ENCODE results near the gene MAGED4B.
"Not testable (repeated sequence)": the region's sequence is repeated elsewhere in the genome, so short reads cannot be mapped to it uniquely, and the experiment has no call there.

The MAGED4B gene, protein sequence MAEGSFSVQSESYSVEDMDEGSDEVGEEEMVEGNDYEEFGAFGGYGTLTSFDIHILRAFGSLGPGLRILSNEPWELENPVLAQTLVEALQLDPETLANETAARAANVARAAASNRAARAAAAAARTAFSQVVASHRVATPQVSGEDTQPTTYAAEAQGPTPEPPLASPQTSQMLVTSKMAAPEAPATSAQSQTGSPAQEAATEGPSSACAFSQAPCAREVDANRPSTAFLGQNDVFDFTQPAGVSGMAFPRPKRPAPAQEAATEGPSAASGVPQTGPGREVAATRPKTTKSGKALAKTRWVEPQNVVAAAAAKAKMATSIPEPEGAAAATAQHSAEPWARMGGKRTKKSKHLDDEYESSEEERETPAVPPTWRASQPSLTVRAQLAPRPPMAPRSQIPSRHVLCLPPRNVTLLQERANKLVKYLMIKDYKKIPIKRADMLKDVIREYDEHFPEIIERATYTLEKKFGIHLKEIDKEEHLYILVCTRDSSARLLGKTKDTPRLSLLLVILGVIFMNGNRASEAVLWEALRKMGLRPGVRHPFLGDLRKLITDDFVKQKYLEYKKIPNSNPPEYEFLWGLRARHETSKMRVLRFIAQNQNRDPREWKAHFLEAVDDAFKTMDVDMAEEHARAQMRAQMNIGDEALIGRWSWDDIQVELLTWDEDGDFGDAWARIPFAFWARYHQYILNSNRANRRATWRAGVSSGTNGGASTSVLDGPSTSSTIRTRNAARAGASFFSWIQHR

DNA sequence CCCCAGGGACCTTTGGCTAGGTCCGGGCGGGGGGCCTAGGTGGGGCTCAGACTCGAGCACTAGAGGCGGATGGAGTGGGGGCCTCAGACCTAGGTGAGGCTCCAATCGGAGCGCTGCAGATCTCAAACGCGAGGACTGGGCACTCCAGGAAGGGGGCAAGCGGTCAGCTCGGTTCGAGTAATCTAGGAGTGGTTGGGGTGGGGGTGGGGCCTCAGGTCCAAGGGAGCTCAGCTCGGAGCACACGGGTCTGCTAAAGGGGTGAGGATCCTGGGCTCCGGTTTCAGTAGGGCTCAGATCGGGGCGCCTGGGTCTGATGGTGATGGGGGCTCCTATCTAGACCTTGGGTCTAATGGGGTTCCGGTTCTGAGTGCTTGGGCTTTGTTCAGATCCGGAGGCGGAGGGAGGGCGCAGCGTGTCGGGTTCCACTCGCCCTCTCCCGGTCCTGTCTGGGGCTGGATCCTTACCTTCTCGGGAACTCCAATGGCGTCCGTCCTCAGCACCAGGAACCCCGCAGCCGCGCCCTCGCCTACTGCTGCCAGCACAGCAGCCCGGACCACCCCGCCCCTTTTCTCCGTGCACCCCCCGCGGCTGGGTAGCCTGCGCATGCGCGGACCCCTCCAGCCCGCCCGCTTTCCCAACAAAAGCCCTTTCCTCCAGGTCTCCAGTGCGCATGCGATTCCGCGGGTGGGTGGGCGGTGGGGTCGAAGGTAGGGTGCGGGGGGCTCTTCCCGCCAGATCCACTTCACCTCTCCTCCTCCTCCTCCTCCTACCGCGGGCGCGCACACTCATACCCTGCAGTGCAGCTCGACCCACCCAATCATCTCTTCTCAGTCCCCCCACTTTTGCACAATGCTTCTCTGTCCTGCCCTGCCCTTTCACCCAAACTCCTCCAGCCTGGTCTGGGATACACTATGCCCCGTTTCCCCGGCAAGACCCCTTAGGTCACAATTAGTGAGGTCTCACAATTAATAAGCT, at the start of gene MAGED4B:
Gene MAGED4B, minus strand, starts transcription at position 518 of the 975 bp plus-strand sequence. CDS start 1,011 bp downstream, outside the sequence.
- not testable (repeated sequence) for DNase-seq

DNA sequence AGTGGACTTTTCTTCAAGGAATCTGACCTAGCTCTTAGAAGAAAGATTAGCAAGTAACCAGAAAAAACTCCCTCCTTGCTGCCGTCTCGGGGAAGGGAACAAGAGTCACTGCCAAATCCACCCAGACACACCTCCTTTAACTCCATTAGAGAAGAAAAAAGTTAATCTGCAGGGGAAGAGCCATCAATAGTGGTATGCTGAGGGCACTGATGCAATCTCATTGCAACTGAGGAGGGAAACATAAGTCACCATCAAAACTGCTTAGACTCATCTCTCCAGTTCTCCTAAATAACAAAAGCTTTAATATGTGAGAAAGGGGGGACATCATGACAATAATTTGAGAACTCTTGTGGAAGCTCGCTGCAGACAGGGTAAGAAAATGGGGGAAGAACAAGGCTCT, 49.3 kb upstream of the MAGED4B start:
- DNase-seq = no peak

DNA sequence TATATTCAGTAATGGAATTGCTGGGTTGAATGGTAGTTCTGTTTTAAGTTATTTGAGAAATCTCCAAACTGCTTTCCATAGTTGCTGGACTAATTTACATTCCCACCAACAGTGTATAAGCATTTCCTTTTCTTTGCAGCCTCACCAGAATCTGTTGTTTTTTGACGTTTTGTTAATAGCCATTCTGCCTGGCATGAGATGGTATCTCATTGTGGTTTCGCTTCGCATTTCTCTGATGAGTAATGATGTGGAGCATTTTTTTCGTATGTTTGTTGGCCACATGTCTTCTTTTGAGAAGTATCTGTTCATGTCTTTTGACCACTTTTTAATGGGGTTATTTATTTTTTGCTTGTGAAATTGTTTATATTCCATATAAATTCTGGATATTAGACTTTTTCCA, 13.6 kb upstream of the MAGED4B start:
- DNase-seq = no peak

DNA sequence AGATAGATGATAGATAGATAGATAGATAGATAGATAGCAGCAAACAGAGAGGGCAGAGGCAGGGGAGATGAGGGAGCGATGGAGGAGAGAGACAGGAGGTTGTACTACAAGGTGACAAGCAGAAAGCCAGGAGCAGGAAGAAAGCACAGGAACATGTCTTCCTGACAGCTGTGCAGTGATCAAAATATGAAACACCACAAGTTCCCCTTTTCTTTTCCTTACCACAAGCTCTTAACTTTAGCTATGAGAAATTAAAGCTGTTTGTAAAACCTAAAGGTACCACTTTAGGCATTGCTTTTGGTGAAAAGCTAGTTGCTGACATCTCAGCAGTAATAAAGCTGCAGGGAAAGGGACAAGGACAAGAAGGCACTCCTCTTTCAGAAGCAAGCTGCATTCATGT, 9.1 kb upstream of the MAGED4B start:
- DNase-seq = no peak

DNA sequence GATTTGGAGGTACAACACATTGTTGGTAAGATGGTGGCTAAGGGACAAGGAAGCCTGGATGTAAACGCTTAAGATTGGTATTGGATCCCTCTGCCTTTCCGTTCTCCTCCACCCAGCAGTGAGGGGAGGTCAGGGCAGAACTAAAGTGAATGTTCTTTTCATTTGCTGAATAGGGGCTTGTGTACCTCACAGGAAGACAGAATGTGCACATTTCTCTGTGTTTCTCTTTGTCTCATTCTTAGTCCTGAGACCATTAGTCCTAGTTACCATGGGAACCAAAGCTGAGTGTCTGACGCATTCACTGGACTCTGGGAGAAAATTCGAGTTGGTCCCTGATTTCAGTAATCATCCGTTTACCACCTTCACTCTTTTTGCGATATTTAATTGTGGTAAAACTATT, 26.7 kb downstream of the MAGED4B start:
- not testable (repeated sequence) for DNase-seq

DNA sequence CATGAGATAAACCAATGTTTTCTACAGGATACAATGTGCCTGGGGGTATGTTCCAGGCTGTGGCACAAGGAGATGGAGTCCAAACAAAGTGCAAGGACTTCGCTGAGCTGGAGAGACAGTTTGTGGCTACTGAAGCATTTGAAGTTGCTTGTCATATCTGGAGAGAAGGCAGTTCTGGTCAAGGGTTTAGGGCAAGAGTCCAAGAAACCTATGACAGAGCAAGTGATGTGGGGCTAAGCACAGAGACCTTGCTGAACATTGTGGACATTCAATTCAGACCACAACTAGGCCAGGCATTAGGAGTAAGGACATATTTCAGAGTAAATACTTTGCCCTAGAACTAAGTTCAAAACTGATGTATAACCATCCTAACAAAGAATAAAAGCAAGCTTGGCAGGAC, 34.8 kb downstream of the MAGED4B start:
- no peak for DNase-seq

DNA sequence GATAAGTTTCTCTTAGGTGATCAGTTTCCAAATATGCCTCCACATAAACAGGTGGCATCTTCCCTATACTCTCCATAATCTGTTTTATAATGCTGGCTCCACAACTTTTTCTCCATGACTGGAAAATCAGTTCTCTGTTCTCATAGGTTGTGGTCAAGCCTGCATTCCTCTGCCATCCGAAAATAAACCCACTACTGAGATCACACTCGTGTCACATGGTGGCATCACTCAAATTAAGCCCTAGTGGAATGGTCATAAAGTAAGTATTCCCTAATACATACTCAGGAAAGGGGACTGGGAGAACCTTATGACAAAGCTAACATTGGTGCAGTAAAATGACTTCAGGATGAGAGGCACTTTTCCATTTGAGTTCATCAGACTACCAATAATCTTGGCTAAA, 37.6 kb downstream of the MAGED4B start:
- DNase-seq = no peak

DNA sequence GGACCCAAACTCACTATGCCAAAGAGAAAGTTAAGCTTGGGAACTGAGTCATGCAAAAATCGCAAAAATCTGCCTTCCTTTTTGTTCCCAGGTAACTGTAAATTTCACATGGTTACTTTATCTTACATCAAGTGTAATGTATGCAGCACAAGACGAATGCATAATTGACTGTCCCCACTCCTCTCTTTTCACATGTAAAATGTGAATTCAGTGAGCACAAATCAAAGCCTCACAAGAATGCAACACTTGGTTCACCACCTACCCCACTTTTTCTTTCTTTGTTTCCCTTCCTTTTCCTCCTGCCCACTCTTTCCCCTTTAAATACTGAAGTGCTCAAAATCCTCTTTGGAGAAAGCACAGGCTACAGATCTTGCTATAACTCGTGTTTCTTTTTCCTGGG, 53.2 kb downstream of the MAGED4B start:
- no peak for DNase-seq
